Nephron progenitor cell (in vitro differentiated cells): ENCODE measurements around the gene PASK.
"Not testable (repeated sequence)": the region's sequence is repeated elsewhere in the genome, so short reads cannot be mapped to it uniquely, and the experiment has no call there.

ENCODE experiments used
- DNase-seq: peaks from one replicate; pipeline ENCODE4 v3.0.0; 2021
- H3K27ac Mint-ChIP-seq: 2 replicates; pipeline ENCODE4 v1.8.0; 2021; ENCODE audit warnings: mild to moderate bottlenecking, moderate library complexity, mixed read lengths
- H3K27me3 Mint-ChIP-seq: 2 replicates; pipeline ENCODE4 v1.8.0; 2021; ENCODE audit warnings: mild to moderate bottlenecking, low read depth, mixed read lengths; ENCODE audit not compliant: poor library complexity
- H3K36me3 Mint-ChIP-seq: 2 replicates; pipeline ENCODE4 v1.8.0; 2021; ENCODE audit warnings: low read depth, mixed read lengths
- H3K4me1 Mint-ChIP-seq: 2 replicates; pipeline ENCODE4 v1.8.0; 2021; ENCODE audit warnings: mixed read lengths
- H3K4me3 Mint-ChIP-seq: 2 replicates; pipeline ENCODE4 v1.8.0; 2021; ENCODE audit warnings: mild to moderate bottlenecking, moderate library complexity, mixed read lengths
- H3K9me3 Mint-ChIP-seq: 2 replicates; pipeline ENCODE4 v1.8.0; 2021; ENCODE audit warnings: mild to moderate bottlenecking, moderate library complexity, mixed read lengths
- TF ChIP-seq, protein P1 (sequence below): fragments of 200-600 bp; sonication (generic); IDR thresholded peaks from 2 replicates; pipeline ENCODE4 v1.5.0; 2021; ENCODE audit warnings: antibody characterized with exemption

Gene PASK

GRCh38 chr2:241148891-241149674 lies at the start of gene PASK:
TSS of gene PASK (minus strand) at chr2:241149472. CDS start at chr2:241143032, 6,440 bp downstream.
- peak; percentile 89 for DNase-seq
- TF ChIP-seq, protein P1, sequence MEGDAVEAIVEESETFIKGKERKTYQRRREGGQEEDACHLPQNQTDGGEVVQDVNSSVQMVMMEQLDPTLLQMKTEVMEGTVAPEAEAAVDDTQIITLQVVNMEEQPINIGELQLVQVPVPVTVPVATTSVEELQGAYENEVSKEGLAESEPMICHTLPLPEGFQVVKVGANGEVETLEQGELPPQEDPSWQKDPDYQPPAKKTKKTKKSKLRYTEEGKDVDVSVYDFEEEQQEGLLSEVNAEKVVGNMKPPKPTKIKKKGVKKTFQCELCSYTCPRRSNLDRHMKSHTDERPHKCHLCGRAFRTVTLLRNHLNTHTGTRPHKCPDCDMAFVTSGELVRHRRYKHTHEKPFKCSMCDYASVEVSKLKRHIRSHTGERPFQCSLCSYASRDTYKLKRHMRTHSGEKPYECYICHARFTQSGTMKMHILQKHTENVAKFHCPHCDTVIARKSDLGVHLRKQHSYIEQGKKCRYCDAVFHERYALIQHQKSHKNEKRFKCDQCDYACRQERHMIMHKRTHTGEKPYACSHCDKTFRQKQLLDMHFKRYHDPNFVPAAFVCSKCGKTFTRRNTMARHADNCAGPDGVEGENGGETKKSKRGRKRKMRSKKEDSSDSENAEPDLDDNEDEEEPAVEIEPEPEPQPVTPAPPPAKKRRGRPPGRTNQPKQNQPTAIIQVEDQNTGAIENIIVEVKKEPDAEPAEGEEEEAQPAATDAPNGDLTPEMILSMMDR: no peak
- H3K4me3 Mint-ChIP-seq: peak within 1 kb of the TSS; percentile 93
- peaks cover 34% of the 10 kb centered on the region for H3K4me1 Mint-ChIP-seq
- peaks cover 12% of the 10 kb centered on the region for H3K27me3 Mint-ChIP-seq
- H3K36me3 Mint-ChIP-seq: peaks cover 5% of the 10 kb centered on the region
- H3K9me3 Mint-ChIP-seq: no peaks in the 10 kb centered on the region
- H3K27ac Mint-ChIP-seq: peak within 1 kb of the TSS; percentile 96

DNA sequence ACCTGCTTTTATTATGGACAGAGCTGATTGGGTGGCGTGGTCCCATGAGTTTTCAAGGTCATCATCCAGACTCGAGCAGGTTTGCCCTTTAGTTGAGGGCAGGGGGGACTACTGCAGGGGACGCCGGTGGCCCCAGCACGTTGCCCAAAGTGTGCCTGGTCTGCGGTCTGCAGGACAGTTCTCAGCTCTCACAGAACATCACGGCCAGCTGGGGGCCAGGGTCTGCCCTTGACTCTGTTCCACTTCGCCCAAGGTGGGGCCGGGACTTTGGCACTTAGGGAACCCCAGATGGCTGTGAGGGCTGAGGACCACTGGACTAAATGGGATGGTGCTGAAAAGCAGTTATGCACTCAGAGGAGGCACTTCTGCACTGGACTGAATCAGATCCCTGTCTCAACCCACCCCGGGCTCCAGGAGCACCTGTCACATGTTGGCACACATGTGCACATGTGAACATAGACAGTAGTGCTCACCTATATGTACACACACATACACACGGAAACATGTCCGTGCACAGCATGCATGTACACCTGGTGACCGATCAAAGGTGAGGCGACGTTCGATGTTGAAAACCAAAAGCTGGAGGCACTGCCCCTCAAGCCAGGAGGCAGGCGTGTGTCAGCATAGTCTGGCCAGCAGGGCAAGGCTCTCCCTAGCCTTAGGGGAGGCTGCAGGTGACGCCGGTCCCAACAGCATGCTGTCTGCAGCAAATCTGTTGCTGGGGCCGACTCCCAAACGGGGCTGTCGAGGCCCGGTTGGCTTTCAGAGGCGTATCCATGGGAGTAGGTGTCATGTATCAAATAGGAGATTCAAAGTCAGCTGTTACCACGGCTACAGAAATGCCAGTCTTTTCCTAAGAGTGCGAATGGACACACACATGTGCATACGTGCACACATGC lies 49.4 kb upstream of the PASK start:
- peak; percentile 1 for DNase-seq
- TF ChIP-seq, protein P1: no peak
- Mint-ChIP-seq H3K4me3 (no peak overlapping the region), H3K27ac (no peak overlapping the region), H3K36me3 (no peaks in the 10 kb centered on the region), H3K4me1 (peaks cover 12% of the 10 kb centered on the region), H3K9me3 (no peaks in the 10 kb centered on the region), H3K27me3 (no peaks in the 10 kb centered on the region)

GRCh38 chr2:241197947-241198346 lies 48.7 kb upstream of the PASK start:
- no peaks in the 10 kb centered on the region for H3K27me3 Mint-ChIP-seq
- no peaks in the 10 kb centered on the region for H3K9me3 Mint-ChIP-seq
- no peak overlapping the region for H3K27ac Mint-ChIP-seq
- TF ChIP-seq, protein P1: no peak
- H3K36me3 Mint-ChIP-seq: no peaks in the 10 kb centered on the region
- no peak overlapping the region for H3K4me3 Mint-ChIP-seq
- H3K4me1 Mint-ChIP-seq: peaks cover 12% of the 10 kb centered on the region
- DNase-seq: peak; percentile 0

GRCh38 chr2:241197246-241197645 lies 48.0 kb upstream of the PASK start:
- not testable (repeated sequence) for DNase-seq

DNA sequence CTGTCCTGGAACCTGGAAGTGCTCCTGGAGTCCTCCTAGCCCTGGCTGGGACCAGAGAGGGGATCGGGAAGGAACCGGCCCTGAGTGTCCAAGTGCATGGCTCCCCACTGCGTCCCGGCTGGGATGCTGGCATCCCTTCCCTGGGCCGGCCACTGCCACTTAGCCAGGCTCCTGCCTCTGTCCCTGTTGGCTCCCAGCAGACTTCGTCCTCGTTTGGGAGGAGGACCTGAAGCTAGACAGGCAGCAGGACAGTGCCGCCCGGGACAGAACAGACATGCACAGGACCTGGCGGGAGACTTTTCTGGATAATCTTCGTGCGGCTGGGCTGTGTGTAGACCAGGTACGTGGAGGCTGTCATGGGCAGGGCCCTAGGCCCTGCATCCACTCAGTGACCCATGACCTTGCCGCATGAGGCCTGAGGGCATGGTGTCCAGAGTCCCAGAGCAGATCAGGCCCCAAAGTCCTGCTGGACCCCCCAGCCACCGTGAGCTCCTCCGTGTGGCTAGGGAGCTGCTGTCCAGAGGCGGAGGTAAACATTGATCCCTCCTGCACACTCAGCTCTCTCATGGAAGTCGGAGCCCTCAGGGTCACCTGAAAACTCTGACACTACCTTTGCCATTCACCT lies 46.3 kb upstream of the PASK start:
- peaks cover 18% of the 10 kb centered on the region for H3K4me1 Mint-ChIP-seq
- no peaks in the 10 kb centered on the region for H3K36me3 Mint-ChIP-seq
- H3K27me3 Mint-ChIP-seq: no peaks in the 10 kb centered on the region
- TF ChIP-seq, protein P1: no peak
- no peak for DNase-seq
- no peak overlapping the region for H3K4me3 Mint-ChIP-seq
- H3K9me3 Mint-ChIP-seq: no peaks in the 10 kb centered on the region
- H3K27ac Mint-ChIP-seq: no peak overlapping the region

More at GRCh38 chr2:241197246-241197645, 48.0 kb upstream of the PASK start:
- not testable (repeated sequence) for H3K4me3 Mint-ChIP-seq, H3K9me3 Mint-ChIP-seq, H3K27ac Mint-ChIP-seq, H3K36me3 Mint-ChIP-seq, H3K27me3 Mint-ChIP-seq
- H3K4me1 Mint-ChIP-seq: peaks cover 12% of the 10 kb centered on the region

DNA sequence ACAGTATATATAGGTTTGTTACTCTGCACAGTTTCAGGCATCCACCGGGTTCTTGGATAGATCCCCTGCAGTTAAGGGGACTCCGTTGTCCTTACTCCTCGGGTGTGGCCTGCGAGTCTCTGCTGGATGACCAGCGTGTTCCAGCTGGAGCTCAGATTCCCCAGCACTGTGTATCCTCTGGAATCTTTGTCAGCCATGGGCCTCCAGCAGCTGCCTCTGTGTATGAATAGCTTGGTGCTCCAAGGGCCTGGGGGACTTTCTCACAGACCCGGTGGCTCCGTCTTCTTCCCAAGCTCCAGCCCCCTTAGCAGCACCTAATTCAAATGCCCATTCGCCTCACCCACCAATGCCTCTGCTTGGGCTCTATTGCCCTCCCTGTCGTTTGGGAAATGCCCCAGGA lies 45.5 kb upstream of the PASK start:
- TF ChIP-seq, protein P1: no peak
- Mint-ChIP-seq H3K27me3 (no peaks in the 10 kb centered on the region), H3K4me1 (peaks cover 18% of the 10 kb centered on the region), H3K4me3 (no peak overlapping the region), H3K36me3 (no peaks in the 10 kb centered on the region), H3K27ac (no peak overlapping the region), H3K9me3 (no peaks in the 10 kb centered on the region)
- no peak for DNase-seq
